D721Med (cell line): ENCODE measurements around the gene NR1D2.
"Not testable (repeated sequence)": the region's sequence is repeated elsewhere in the genome, so short reads cannot be mapped to it uniquely, and the experiment has no call there.

ENCODE experiments used
- DNase-seq: peaks from one replicate; pipeline ENCODE4 v3.0.0; 2011; ENCODE audit warnings: low spot score; ENCODE audit not compliant: insufficient read length
- FAIRE-seq: peaks from 2 replicates; lab custom pipeline; 2011; peaks lifted over from hg19 to GRCh38; lab: Jason Lieb, UNC
- TF ChIP-seq, protein P1 (sequence below): IDR thresholded peaks from 2 replicates; pipeline ENCODE4 v1.5.1; 2012; ENCODE audit warnings: mild to moderate bottlenecking, control low read depth; ENCODE audit not compliant: insufficient read depth; ENCODE audit errors: missing control alignments

Gene NR1D2

DNA sequence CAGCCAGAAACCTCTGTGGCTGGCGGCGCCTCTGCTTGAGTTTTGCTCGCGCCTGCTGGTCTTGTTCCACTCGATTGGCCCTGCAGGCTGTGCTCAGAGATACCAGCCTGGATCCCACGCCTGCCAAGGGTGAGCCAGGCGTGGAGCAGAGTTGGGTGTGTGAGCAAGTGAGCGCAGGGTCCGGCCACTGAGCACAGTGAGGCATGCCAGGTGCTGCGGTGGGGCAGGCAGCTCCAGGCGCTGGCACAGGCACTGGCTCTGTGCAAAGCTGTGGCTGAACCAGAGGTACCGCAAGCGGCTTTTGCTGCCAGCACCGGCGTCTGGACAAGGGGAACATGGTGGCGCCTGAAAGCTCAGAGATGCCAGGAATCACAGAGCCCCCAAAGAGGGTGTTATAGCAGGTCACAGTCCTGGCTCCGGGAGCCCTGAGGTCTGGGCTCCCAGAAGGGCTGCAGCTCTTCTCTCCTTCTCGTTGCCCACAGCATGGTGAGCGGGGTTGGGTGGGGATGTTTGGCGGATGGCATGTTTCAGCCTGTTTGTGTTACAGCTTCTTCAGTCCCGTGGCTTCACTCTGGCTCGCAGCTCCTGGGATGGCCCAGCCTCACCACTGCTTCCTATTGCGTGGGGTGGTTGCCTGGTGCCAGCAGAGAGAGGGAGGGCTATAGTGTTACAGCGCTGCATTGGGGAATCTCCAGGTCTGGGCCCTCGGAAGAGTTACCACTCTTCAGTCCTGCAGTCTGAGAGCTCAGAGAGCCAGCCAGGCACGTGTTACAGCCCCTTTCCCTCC is 73.9 kb downstream of the NR1D2 start:
- TF ChIP-seq, protein P1, sequence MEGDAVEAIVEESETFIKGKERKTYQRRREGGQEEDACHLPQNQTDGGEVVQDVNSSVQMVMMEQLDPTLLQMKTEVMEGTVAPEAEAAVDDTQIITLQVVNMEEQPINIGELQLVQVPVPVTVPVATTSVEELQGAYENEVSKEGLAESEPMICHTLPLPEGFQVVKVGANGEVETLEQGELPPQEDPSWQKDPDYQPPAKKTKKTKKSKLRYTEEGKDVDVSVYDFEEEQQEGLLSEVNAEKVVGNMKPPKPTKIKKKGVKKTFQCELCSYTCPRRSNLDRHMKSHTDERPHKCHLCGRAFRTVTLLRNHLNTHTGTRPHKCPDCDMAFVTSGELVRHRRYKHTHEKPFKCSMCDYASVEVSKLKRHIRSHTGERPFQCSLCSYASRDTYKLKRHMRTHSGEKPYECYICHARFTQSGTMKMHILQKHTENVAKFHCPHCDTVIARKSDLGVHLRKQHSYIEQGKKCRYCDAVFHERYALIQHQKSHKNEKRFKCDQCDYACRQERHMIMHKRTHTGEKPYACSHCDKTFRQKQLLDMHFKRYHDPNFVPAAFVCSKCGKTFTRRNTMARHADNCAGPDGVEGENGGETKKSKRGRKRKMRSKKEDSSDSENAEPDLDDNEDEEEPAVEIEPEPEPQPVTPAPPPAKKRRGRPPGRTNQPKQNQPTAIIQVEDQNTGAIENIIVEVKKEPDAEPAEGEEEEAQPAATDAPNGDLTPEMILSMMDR: no peak
- no peak for FAIRE-seq
- DNase-seq: no peak

DNA sequence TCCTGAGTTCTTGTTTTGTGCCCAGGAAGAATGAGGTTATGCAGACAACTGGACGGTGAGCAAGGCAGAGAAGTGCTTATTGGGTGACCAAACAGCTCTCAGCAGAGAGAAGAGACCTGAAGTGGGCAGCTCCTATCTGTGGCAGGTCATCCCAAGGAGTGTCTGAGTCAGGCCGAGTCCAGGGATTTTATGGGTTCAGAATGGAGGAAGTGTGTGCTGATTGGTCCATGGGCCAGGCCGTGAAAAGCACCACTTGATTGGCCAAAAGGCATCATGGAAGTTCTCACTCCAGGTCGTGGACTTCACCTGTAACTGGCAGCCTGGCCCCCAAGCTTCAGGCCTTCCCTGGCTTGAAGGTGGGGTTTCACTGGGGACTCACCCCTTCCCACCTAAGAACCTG is 74.5 kb downstream of the NR1D2 start:
- DNase-seq (no peak), FAIRE-seq (no peak)
- TF ChIP-seq, protein P1: no peak

DNA sequence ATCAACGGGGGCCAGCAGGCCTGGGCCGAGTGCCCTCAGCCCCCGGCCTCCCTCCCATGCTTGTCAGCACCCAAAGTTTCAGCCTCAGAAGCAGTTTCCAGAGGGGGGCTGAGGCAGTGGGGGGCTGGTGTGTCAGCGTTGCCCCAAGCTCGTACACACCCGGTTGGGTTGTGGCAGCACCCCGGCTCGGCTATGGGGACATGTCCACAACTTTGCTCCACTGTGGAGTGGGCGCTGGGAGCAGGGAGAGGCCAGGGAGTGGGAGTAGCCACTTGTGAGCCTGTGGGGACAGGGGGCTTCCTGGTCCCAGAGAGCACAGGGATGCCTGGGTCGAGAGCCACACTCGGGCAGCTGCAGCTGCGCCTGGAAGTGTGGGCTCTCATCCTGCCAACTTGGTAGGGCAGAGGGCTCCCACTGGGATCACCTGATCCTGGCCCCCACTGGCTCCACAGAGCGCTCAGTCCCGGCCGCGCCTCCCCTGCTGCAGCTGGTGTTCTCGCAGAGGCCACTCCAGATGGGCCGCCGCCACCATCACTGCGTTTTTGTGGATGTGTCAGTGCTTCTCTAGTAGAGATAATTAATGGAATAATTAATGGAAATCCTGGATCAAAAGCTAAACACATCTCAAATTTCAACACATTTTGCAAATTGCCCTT is 75.1 kb downstream of the NR1D2 start:
- TF ChIP-seq, protein P1: no peak
- FAIRE-seq (no peak), DNase-seq (no peak)

DNA sequence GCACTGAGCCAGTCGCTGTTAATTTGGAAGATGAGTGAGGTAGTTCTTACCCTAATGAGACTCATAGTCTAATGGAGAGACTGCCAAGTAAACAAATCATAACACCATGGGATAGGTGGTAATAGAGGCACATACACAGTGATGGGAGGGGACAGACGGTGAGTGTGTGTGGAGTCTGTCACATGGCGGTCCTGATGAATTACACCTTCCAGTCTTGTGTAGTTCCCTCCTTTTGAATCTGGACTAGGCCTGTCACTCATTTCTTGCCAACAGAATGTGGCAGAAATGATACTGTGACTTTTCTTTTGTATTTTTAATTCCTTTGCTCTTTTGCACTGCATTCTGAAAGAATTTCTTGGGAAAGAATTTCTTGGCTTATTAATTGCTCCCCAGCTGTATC is 78.1 kb downstream of the NR1D2 start:
- TF ChIP-seq, protein P1: no peak
- no peak for FAIRE-seq
- no peak for DNase-seq

DNA sequence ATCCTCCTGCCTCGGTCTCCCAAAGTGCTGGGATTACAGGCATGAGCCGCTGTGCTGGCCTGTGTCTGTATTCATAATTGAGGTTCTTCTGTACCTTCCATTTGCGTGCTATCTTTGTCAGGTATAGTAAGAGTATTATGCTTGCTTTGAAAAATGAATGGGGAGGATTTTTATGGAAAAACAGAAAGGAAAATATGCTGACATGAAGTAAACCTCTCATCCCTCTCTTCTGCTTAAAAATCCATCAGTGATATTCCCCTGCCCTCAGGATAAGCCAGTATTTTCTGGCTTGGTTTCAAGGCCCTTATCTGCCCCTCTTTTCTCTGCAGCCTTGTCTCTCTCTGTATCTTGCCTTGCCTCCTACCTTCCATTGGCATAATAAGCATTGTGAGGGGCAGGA is 80.7 kb downstream of the NR1D2 start:
- FAIRE-seq: no peak

DNA sequence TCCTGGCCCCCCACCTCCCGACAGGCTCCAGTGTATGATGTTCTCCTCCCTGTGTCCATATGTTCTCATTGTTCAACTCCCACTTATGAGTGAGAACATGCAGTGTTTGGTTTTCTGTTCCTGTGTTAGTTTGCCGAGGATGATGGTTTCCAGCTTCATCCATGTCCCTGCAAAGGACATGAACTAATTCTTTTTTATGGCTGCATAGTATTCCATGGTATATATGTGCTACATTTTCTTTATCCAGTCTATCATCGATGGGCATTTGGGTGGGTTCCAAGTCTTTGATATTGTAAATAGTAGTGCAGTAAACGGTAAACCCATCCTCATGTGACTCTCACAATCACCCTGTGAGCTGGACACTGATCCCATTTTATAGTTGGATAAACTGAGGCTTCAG is 81.6 kb downstream of the NR1D2 start:
- not testable (repeated sequence) for DNase-seq, FAIRE-seq

More for the DNA sequence above, 80.7 kb downstream of the NR1D2 start:
- DNase-seq: no peak
- TF ChIP-seq, protein P1: no peak

DNA sequence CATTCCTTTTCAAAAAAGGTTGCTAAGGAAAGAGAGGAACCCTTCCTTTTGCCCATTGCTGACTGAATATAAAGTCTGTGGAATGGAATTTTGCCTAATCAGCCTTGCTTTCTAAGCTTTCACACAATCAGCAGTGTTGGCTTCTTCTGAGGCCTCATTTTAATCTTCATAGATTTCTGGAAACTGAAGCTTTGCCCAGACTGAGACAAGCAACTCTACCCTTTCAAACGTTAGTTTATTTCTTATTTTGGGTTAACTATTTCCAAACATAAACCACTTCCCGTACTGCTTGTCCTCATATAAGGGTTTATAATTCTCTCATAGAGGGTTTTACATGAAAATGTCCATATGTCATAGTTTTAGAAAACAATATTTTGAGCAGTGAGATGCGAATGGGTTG is 82.9 kb downstream of the NR1D2 start:
- FAIRE-seq (no peak), DNase-seq (no peak)
- TF ChIP-seq, protein P1: no peak
